GM15510 (cell line): ENCODE results near the gene TARBP1.

ENCODE experiments used
- POLR2A ChIP-seq: IDR thresholded peaks from 3 replicates; pipeline ENCODE4 v1.6.1; 2011; ENCODE audit warnings: borderline replicate concordance; ENCODE audit not compliant: insufficient read length; ENCODE audit errors: extremely low read depth

TARBP1 gene

DNA sequence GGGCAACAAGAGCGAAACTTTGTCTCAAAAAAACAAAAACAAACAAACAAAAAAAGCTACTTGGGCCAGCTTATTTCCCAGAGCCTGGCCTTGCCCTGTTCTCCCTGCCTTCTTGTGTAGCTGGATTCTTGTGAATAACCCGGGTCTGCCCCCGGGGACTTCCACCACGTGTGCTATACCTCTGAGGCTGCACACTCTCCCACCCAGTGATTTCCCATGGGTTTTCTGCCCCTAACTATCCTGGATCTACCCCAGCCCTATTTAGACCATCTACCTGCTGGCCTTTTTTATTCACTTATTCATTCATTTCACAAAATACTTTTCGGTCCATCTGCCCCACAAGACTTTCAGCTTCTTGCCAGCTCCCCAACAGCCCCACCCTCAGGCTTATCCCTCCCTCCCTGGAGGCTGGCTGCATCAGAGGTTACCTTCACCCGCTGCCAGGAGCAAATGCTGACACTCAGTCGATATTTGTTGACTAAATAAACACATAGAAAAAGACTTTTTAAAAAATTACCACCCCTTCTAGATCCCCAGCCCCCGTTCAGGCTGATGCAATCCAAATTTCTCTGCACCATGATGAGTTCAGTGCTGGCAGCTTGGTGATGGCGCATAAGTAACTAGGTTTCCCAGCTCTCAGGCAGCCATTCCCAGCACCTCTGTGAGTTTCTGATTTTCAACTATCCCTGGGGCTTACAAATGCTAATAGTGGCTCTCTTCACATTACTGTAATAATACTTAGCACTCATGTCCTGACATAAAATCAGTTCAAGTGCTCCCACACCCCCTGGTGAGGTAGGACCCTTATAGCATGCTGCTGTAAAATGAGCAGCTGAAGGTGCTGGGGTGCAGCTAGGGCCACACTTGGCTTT, 30.7 kb upstream of the TARBP1 start:
- TF ChIP-seq POLR2A, result no peak

DNA sequence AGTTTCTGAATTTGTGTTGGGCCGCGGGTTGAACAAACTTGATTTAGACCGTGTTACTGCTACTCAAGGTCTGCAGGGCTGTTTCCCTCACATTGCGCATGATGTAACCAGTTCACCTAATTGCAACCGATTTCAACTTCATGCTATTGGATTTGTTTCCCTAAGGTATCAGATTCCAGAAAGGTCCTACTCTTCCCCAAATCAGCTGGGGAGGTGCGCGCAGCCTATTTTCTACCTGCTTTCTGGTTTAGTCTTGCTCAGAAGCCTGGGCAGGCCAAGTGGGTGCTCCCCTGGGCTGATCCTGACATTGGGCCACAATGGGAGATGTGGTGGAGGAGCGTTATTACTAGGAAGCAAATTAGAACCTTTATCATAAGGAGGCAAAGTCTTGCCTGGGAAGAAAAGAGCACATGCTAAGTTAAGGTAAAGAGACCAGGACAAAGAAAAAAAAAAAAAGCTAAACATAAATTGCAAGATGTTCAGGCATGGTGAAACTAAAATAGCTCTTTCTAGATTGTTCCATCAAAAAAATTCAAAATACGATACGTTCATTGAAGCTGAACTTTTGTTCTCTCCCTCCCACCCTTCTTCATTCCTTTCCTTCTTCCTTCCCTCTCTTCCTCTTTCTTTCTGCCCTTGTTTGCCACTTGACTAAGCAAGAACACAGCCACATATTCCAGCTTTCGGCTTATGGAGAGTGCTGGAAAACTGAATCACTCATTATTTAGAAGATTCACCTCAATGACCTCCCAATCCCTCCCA, 28.8 kb upstream of the TARBP1 start:
- TF ChIP-seq POLR2A, result no peak

GRCh38 chr1:234507089-234507488, 28.1 kb upstream of the TARBP1 start:
- TF ChIP-seq POLR2A, result no peak

- no peak for TF ChIP-seq POLR2A
These were observed 26.8 kb upstream of the TARBP1 start for GRCh38 chr1:234505769-234506102.

DNA sequence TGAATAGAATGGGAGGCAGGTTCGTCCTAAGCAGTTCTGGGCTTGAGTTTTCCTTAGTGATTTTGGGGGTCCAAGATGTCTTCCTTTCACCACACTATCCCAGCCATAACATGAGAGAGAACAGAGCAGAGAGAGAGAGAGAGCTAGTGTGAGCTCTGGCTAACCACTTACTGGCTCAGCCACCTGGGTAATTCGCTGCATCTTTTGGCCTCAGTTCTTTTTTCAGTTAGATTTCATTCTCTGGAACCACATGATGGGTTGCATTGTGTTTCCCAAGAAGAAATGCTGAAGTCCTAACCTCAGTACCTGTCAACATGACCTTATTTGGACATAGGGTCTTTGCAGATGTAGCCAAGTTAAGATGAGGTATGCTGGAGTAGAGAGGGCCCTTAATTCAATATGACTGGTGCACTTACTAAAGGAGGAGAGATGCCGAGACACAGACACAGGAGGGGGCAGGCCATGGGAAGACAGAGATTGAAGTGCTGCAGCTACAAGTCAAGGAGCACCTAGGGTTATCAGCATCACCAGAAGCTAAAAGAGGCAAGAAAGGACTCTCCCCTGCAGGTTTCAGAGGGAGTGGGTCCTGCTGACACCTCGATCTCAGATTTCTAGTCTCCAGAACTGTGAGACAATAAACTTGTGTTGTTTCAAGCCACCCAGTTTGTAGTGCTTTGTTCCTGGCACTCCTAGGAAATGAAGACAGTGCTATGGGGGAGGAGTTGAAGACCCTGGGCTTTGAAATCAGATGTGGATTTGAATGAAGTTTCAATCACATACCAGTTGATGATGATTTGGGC, 26.2 kb upstream of the TARBP1 start:
- TF ChIP-seq POLR2A, result no peak

GRCh38 chr1:234503193-234504050, 24.4 kb upstream of the TARBP1 start:
- TF ChIP-seq POLR2A, result no peak

DNA sequence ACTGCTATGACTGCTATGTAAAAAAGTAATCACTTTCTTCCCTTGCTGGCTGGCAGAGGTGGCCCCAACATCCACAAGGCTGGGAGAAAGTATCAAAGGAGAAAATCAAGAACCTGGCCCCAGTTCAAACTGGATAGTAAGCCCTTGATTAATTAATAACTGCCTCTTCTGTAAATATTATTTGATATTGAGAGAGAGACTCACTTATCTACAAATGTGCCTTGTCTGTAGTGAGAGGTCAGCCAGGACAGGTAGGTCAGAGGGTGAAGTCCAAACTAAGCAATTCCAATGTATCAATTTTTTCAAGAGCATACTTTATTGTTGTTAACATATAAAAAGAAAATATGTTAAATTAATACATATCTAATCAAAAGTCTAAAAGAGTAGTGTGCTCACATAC, 23.8 kb upstream of the TARBP1 start:
- TF ChIP-seq POLR2A, result no peak

DNA sequence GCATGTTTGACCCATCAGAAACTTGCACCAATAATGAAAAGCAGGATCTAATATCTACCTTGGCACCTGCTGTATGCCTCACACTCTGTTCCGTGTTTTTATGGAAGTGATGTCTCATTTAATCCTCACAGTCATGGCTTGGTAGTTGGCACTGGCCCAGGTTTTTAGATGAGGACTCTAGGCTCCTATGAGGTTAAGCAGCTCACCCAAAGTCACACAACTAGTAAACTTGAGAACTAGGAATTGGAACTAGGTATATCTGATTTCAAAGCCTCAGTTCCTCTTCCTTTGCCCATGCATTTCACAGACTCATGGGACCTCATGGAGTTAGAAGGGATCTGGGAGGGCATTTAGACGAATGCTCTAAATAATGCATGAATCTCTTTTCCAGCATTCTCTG, 21.3 kb upstream of the TARBP1 start:
- no peak for TF ChIP-seq POLR2A

- no peak for TF ChIP-seq POLR2A
These were observed 20.9 kb upstream of the TARBP1 start for GRCh38 chr1:234499943-234500245.

DNA sequence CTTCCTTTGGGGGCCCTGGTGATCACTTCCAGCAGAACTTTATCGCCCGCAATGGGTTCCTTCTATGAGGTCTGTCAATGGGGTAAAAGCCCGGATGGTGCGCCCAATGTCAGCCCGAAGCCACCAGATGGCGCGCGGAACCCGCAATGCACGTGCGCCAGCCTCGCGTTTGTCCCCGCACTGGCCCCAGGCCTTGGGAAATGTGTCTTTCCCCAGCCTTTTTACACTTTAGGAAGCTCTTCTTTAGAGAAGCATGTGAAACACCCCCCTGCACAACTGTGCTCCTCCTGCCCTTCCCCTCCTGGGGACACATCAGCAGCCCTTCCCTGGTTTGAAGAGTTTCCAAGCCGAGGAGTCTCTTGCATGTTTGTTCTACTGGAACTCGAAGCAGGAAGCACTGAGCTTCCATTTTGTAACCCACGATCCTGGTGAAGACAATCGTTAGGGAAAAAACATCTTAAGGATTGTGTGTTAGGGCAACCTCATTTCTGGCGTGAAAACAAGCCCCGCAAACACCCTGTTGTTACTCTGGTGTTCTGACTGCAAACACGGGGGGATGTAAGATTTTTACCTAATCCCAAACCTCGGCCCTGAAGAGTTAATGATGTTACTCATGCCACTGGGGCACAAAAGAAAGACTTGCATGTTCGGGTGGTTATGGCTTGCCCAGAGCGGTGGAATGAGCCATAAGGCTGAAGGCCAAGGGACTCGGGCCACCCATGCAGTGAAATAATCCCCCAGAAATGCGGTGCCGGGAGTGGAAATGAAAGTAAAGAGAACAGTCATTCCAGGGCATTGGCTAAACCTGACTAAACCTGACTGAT, 20.4 kb upstream of the TARBP1 start:
- no peak for TF ChIP-seq POLR2A

- TF ChIP-seq POLR2A, result no peak
These were observed 19.6 kb upstream of the TARBP1 start for GRCh38 chr1:234498448-234499118.

DNA sequence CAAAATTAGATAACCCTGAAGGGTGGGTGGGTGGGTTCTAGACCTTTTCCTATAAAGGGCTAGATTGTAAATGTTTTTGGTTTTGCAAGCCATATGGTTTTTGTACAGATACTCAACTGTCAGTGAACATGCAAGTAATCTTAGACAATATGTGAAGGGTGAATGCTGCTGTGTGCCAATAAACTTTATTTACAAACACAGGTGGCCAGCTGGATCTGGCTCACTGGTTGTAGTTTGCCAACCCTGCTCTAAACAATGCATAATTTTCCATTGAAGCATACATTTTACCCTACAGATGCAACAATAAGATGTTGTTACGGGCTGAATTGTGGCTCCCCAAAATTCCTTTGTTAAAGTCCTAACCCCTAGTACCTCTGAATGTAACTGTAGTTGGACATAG, 18.6 kb upstream of the TARBP1 start:
- TF ChIP-seq POLR2A, result no peak
